ENCODE results near the gene SNRNP48.
A peak's percentile ranks its signal among the peaks of the same experiment; 100 is the strongest.

SNRNP48 gene, protein sequence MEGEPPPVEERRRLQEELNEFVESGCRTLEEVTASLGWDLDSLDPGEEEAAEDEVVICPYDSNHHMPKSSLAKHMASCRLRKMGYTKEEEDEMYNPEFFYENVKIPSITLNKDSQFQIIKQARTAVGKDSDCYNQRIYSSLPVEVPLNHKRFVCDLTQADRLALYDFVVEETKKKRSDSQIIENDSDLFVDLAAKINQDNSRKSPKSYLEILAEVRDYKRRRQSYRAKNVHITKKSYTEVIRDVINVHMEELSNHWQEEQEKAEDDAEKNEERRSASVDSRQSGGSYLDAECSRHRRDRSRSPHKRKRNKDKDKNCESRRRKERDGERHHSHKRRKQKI

GRCh38 chr6:7589949-7590917 lies at the start of gene SNRNP48:
TSS of gene SNRNP48 (plus strand) at chr6:7590198. CDS start at chr6:7590258, 60 bp downstream.
- peak; percentile 88 to 91 for DNase-seq

DNA sequence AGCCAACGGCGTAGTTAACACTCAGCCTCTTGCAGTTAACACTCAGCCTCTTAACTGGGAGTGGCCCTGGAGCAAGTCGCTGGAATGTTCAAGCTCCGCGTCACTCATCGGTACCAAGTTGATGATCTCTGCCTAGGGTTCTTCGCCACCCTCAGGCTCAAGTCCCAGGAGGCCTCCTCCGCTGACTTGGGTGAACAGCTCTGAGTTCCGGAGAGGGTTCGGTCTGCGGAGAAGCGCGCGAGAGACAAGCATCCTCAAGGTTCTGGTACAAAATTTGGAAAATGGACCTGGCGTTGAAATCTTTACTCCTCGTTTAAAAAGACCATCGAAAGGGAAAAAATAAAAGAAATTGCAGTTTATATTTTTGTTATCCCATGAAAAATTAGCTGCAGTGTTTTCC lies 49.4 kb upstream of the SNRNP48 start:
- DNase-seq, result no peak

- DNase-seq, result peak in 1 of 2 donors; percentile 8
Observed at GRCh38 chr6:7541175-7542064, 48.6 kb upstream of the SNRNP48 start, which contains the start of gene DSP. TSS of gene DSP (plus strand) at chr6:7541671. CDS start at chr6:7541916, 245 bp downstream.

- no peak for DNase-seq
Observed at GRCh38 chr6:7542065-7542873, 47.7 kb upstream of the SNRNP48 start.

DNA sequence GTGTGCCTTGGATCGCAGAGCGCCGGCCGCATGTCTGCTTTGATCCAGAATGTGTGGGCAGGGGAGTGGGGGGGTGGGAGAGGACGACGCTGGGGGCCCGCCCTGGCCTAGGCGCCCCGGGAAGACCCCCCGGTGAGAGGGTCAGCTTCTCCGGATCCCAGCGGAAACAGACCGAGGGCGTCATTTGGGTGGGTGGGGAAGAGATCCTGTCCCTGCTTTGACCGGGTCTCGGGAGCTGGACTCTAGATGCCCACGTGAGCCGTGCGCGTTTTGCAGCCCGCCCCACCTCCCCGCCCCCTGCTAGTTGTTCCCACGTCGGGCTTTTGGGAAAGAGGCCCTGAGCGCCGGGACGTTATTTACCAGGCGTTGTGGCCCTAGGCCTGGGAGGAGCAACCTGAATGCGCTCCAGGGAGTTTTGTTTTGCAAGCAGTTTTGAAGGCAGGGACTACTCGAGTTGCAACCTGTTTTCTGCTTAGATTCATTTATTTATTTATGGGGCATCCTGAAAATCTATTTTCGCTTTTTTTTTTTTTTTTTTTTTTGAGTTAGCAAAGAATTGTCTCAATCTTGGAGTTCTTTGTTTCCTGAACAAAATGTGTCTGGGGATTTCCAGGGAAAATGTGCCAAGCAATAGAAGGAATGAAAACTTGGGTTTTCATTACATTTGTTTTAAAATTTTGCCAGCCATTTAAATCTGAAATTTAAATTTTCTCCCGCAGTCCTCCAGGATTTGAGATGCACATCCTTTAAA lies 46.9 kb upstream of the SNRNP48 start:
- no peak for DNase-seq

DNA sequence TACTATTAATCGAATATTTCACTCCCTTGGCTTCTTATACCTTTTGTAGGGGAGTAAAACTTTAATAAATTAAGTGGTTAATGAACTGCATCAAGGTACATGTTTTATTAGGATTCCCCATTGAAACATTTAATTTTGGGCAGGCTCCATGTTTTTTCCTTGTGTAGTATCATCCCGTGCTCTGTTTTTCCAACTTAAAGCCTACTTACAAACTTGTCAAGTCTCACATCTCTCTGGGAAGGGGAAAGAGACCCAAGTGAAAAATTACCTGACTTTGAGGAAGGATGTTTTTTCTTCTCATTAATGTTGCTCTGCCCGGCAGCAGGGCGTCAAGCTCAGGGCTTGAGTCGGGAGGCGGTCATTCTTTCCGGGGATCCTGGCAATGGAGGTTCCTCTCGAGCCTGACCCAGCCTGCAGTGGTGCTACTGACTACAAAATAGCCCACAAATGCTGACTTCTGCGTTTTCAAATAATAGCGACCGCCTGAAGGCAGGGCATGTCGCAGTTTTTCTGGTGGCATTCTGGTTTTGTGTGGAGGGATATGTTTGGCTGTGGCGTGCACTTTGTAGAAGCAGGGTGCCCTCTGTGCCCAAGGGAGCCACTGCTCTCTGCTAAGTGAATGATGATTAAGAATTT lies 46.1 kb upstream of the SNRNP48 start:
- no peak for DNase-seq

DNA sequence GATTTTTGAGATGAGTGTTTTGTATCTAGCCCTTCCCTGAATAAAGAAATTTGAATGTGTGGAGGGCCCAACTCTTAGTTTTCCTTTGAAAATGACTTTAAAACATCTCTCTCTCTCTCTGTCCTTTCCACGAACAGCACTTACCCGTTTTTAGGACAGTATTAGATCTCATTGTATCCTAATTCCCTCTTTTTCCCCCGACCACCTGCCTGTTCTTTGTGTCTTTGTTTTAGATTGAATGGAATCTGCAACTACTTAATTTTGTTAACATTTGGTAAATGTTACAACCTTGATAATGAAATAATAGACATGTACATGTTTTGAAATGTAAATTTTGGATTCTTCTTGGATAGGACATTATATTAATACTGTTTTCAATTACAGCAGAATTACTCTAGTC lies 45.4 kb upstream of the SNRNP48 start:
- DNase-seq, result no peak

DNA sequence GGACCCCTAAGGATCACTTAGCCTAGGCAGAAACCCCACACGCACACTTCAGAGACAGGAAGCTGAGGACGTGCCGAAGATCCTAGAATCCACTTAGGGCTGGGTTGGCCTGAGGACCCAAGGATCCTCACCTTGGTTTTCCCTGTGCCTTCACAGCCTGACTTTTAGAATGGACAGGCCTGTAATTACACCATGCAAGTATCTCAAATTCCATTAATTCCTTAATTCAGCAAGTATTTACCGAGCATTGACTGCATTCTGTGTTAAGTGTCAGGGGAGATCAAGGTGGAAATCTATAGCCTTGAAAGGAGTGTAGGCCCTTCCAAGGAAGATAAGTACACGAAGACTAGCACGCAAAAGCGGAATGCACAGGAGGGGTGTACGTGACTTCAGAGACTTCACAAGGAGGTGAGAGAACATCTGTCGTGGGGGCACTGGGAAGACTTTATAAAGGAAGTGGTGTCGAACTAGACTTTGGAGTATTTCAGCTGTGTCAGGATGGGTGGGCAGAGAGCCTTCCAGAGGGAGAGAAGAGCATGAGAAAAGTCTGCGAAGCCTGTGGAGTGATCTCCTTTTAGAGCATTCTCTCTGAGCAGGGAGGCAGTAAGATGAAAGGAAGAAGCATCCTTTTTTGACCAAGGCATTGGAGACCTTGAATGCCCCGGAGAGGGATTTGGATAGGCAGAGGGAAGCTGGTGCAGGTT lies 44.5 kb upstream of the SNRNP48 start:
- no peak for DNase-seq

- DNase-seq, result no peak
Observed at GRCh38 chr6:7546020-7546369, 44.0 kb upstream of the SNRNP48 start.

DNA sequence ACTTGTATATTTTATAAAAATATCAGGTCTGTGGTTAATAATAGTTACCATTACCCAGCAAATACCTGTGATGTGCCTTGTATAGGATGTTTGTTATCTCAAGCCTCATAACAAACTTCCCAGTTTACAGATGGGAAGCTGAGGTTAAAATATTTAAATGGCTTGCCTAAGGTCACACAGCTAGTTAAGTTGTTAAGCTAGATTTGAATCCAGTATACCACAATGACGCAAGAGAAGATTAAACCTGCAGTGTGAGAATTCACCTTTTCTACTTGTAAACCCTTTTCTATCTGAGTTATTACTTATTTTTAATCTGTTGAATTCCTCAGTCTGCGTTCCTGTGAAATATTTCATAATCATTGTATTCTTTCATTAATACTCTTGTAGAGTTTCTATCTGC lies 43.6 kb upstream of the SNRNP48 start:
- no peak for DNase-seq

- DNase-seq, result no peak
Observed at GRCh38 chr6:7546896-7547295, 43.1 kb upstream of the SNRNP48 start.

- DNase-seq, result no peak
Observed at GRCh38 chr6:7547315-7547714, 42.7 kb upstream of the SNRNP48 start.

- DNase-seq, result no peak
Observed at GRCh38 chr6:7550433-7550801, 39.6 kb upstream of the SNRNP48 start.

DNA sequence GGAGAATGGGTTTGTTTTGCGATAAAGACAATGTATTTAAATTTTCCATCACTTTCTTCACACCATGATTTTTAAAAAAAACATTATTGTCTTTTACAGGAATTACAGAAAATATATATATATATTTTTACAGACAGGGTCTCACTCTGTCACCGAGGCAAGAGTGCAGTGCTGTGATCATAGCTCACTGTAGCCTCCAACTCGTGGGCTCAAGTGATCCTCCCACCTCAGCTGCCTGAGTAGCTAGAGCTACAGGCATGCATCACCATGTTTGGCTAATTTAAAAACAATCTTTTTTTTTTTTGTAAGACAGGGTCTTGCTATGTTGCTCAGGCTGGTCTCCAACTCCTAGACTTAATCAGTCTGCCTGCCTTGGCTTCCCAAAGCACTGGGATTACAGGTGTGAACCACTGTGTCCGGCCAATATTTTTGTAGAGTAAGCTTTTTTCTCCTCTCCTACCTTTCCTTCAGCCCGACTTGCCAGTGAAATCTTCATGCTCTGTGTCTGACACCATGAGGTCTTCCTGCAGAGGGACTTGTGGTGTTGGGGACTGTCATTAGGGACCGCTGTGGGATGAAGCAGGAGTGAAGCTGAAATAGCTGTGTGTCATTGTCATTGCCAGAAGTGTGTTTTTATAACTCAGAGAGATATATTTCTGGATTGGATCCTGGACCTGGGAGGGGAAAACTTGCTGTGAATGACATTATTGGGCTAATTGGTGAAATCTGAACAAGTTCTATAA lies 35.3 kb upstream of the SNRNP48 start:
- DNase-seq, result no peak

GRCh38 chr6:7555671-7556070 lies 34.3 kb upstream of the SNRNP48 start:
- no peak for DNase-seq

GRCh38 chr6:7556394-7557106 lies 33.4 kb upstream of the SNRNP48 start:
- DNase-seq, result no peak

- DNase-seq, result no peak
Observed at GRCh38 chr6:7557652-7558051, 32.3 kb upstream of the SNRNP48 start.

- DNase-seq, result no peak
Observed at GRCh38 chr6:7558781-7559180, 31.2 kb upstream of the SNRNP48 start.

- no peak for DNase-seq
Observed at GRCh38 chr6:7559196-7559595, 30.8 kb upstream of the SNRNP48 start.

All from CD4-positive, alpha-beta T cell treated with Interferon alpha-2 for 1 hour (primary cell).